SK-N-SH treated with all-trans-retinoic acid at 6 μM for 48 hours (cell line): ENCODE data around the gene ARVCF.

Experiments used
- ATAC-seq: fragments of 200-7000 bp; cut with Tn5 transposase; 3 replicates; pipeline ENCODE4 v1.9.1; 2020; ENCODE audit warnings: mild to moderate bottlenecking, moderate library complexity
- ARNTL ChIP-seq: fragments of 450-650 bp; formaldehyde crosslinking; IDR thresholded peaks from 2 replicates; pipeline ENCODE4 v1.5.0; 2020; ENCODE audit warnings: low read depth, mild to moderate bottlenecking, moderate library complexity, borderline replicate concordance
- BACH2 ChIP-seq: fragments of 250-450 bp; sonication (Bioruptor Pico); IDR thresholded peaks from 2 replicates; pipeline ENCODE4 v1.9.0; 2021; ENCODE audit warnings: mild to moderate bottlenecking, borderline replicate concordance
- CREB5 ChIP-seq: fragments of 250-450 bp; sonication (Bioruptor Pico); IDR thresholded peaks from 2 replicates; pipeline ENCODE4 v1.5.1; 2020; ENCODE audit warnings: low read depth, mild to moderate bottlenecking, moderate library complexity
- CSDC2 ChIP-seq: fragments of 250-450 bp; sonication (Bioruptor Pico); IDR thresholded peaks from 2 replicates; pipeline ENCODE4 v1.5.0; 2020; ENCODE audit warnings: mild to moderate bottlenecking, moderate library complexity
- CSRNP3 ChIP-seq: fragments of 250-450 bp; sonication (Bioruptor Pico); IDR thresholded peaks from 2 replicates; pipeline ENCODE4 v1.5.1; 2021; ENCODE audit warnings: mild to moderate bottlenecking, moderate library complexity
- ESRRG ChIP-seq: fragments of 250-450 bp; sonication (Bioruptor Pico); IDR thresholded peaks from 2 replicates; pipeline ENCODE4 v1.6.1; 2021; ENCODE audit warnings: mild to moderate bottlenecking
- GLIS3 ChIP-seq: fragments of 250-450 bp; sonication (Bioruptor Pico); IDR thresholded peaks from 2 replicates; pipeline ENCODE4 v1.5.0; 2020; ENCODE audit warnings: mild to moderate bottlenecking, moderate library complexity
- ISL1 ChIP-seq: fragments of 250-450 bp; sonication (Bioruptor Pico); IDR thresholded peaks from 2 replicates; pipeline ENCODE4 v2.1.2; 2022; ENCODE audit warnings: mild to moderate bottlenecking, moderate library complexity
- OSR1 ChIP-seq: fragments of 250-450 bp; sonication (Bioruptor Pico); IDR thresholded peaks from 2 replicates; pipeline ENCODE4 v1.8.0; 2022; ENCODE audit warnings: moderate library complexity, mild to moderate bottlenecking, inconsistent platforms
- PATZ1 ChIP-seq: fragments of 250-450 bp; sonication (Bioruptor Pico); IDR thresholded peaks from 2 replicates; pipeline ENCODE4 v1.8.0; 2020; ENCODE audit warnings: mild to moderate bottlenecking, moderate library complexity, borderline replicate concordance
- POU6F1 ChIP-seq: fragments of 250-450 bp; sonication (Bioruptor Pico); IDR thresholded peaks from 2 replicates; pipeline ENCODE4 v1.8.0; 2021; ENCODE audit warnings: low read depth, mild to moderate bottlenecking, moderate library complexity, borderline replicate concordance
- PPARA ChIP-seq: fragments of 250-450 bp; sonication (Bioruptor Pico); IDR thresholded peaks from 2 replicates; pipeline ENCODE4 v1.5.0; 2020; ENCODE audit warnings: mild to moderate bottlenecking, borderline replicate concordance
- RARB ChIP-seq: fragments of 250-450 bp; sonication (Bioruptor Pico); IDR thresholded peaks from 2 replicates; pipeline ENCODE4 v1.8.0; 2021; ENCODE audit warnings: mild to moderate bottlenecking, moderate library complexity
- TOX ChIP-seq: fragments of 250-450 bp; sonication (Bioruptor Pico); IDR thresholded peaks from 2 replicates; pipeline ENCODE4 v1.8.0; 2021; ENCODE audit warnings: mild to moderate bottlenecking, moderate library complexity, borderline replicate concordance
- TSHZ2 ChIP-seq: fragments of 250-450 bp; sonication (Bioruptor Pico); IDR thresholded peaks from 2 replicates; pipeline ENCODE4 v1.5.0; 2020; ENCODE audit warnings: mild to moderate bottlenecking, moderate library complexity
- ZC3H10 ChIP-seq: fragments of 250-450 bp; sonication (Bioruptor Pico); IDR thresholded peaks from 2 replicates; pipeline ENCODE4 v1.5.1; 2021; ENCODE audit warnings: mild to moderate bottlenecking, moderate library complexity
- ZFP30 ChIP-seq: fragments of 450-650 bp; formaldehyde crosslinking; IDR thresholded peaks from 2 replicates; pipeline ENCODE4 v1.5.0; 2022; ENCODE audit warnings: mild to moderate bottlenecking, moderate library complexity
- ZNF565 ChIP-seq: fragments of 450-650 bp; formaldehyde crosslinking; conservative IDR thresholded peaks from 2 replicates; pipeline ENCODE4 v1.5.0; 2020; ENCODE audit warnings: low read depth, mild to moderate bottlenecking, moderate library complexity
- ZNF70 ChIP-seq: fragments of 450-650 bp; formaldehyde crosslinking; IDR thresholded peaks from 2 replicates; pipeline ENCODE4 v1.5.0; 2020; ENCODE audit warnings: mild to moderate bottlenecking, moderate library complexity

The ARVCF gene

GRCh38 chr22:19965771-19966709 lies 50.6 kb downstream of the ARVCF start:
- TF ChIP-seq BACH2 (CRISPR knock-in tag): no peak
- TF ChIP-seq OSR1 (CRISPR knock-in tag): no peak
- no peak for TF ChIP-seq TSHZ2 (CRISPR knock-in tag)
- TF ChIP-seq POU6F1 (CRISPR knock-in tag): no peak
- no peak for TF ChIP-seq ZNF565 (CRISPR knock-in tag)
- no peak for TF ChIP-seq GLIS3 (CRISPR knock-in tag)
- TF ChIP-seq ISL1 (CRISPR knock-in tag): no peak
- no peak for TF ChIP-seq RARB (CRISPR knock-in tag)
- TF ChIP-seq CSDC2 (CRISPR knock-in tag): no peak
- no peak for TF ChIP-seq PATZ1 (CRISPR knock-in tag)
- no peak for TF ChIP-seq TOX (CRISPR knock-in tag)
- TF ChIP-seq ZNF70 (CRISPR knock-in tag): no peak
- no peak for TF ChIP-seq ZFP30 (CRISPR knock-in tag)
- no peak for TF ChIP-seq ARNTL (CRISPR knock-in tag)
- no peak for TF ChIP-seq ESRRG
- TF ChIP-seq PPARA (CRISPR knock-in tag): no peak
- TF ChIP-seq CSRNP3 (CRISPR knock-in tag): no peak
- no peak for TF ChIP-seq CREB5 (CRISPR knock-in tag)
- no peak for TF ChIP-seq ZC3H10 (CRISPR knock-in tag)
- ATAC-seq: no peak

- no peak for ATAC-seq
These were observed 51.8 kb downstream of the ARVCF start for GRCh38 chr22:19964701-19965386.

More at GRCh38 chr22:19964701-19965386, 51.8 kb downstream of the ARVCF start:
- TF ChIP-seq BACH2 (CRISPR knock-in tag) (no peak), CSRNP3 (CRISPR knock-in tag) (no peak)
